Adrenal gland (tissue), 12 donors: ENCODE results near the gene NR2F6. TPM values are rescaled to one million over a fixed set of nuclear protein-coding genes. Genes with fewer than 3 reads are reported as not detected.
A peak's percentile ranks its signal among the peaks of the same experiment; 100 is the strongest.

Source experiments
- DNase-seq, 7 donors: peaks; one replicate each; pipeline ENCODE4 v3.0.0-alpha.2; 2019 to 2020
- H3K27ac ChIP-seq, 5 donors: fragments of 200-600 bp; sonication (generic) in 4 of 5; 1 replicate in 3 of 5; 2 replicates in 2 of 5; pipeline versions ENCODE4 v1.5.1 to v1.8.0; 2016 to 2020; ENCODE audit warnings: mild to moderate bottlenecking in 1 of 5
- H3K27me3 ChIP-seq: fragments of 200-600 bp; 2 replicates; pipeline ENCODE4 v1.8.0; 2021
- H3K36me3 ChIP-seq, 2 donors: fragments of 200-600 bp; replicated peaks in 1 of 2; 1 replicate in 1 of 2; 2 replicates in 1 of 2; pipeline versions ENCODE4 v1.5.1 to v1.8.0; 2018 to 2022
- H3K4me1 ChIP-seq, 2 donors: fragments of 200-600 bp; replicated peaks in 1 of 2; 1 replicate in 1 of 2; 2 replicates in 1 of 2; pipeline versions ENCODE4 v1.5.1 to v1.8.0; 2018 to 2021
- H3K4me3 ChIP-seq, 4 donors: fragments of 200-600 bp; sonication (generic) in 3 of 4; one replicate each; pipeline ENCODE4 v1.5.1; 2016 to 2018
- H3K9me3 ChIP-seq, 3 donors: fragments of 200-600 bp; sonication (generic) in 1 of 3; replicated peaks in 1 of 3; 1 replicate in 2 of 3; 2 replicates in 1 of 3; pipeline versions ENCODE4 v1.5.1 to v1.8.0; 2016 to 2021
- CTCF ChIP-seq, 6 experiments: fragments of 450-650 bp in 4 of 6; fragments of 200-600 bp in 2 of 6; sonication (generic) in 1 of 6; IDR thresholded peaks; 1 replicate in 5 of 6; 2 replicates in 1 of 6; pipeline versions ENCODE4 v1.5.1 to v1.8.0; 2016 to 2021; ENCODE audit warnings: antibody characterized with exemption in 6 of 6, mild to moderate bottlenecking in 2 of 6, moderate library complexity in 1 of 6
- POLR2A ChIP-seq, 2 donors: fragments of 450-650 bp; IDR thresholded peaks; one replicate each; pipeline ENCODE4 v1.6.1; 2017; ENCODE audit warnings: antibody characterized with exemption in 2 of 2, mild to moderate bottlenecking in 2 of 2, moderate library complexity in 1 of 2
- WGBS, 4 donors: extraction: QIAGEN DNeasy Blood & Tissue Kit in 2 of 4; methylation state at CpG; one replicate each; pipeline versions ENCODE4 v1.1.5 to v1.1.7; 2013 to 2017; 5-methylcytosine and 5-hydroxymethylcytosine counted together
- intact Hi-C, 2 donors: fragments of 100-400 bp; cut with DNase I; formaldehyde crosslinking; loops; one replicate each; pipeline versions ENCODE4 v1.14.1 to v1.15.0; 2022 to 2023
- polyA plus RNA-seq, 3 donors: library from polyadenylated mRNA; stranded (reverse); fragments of 200-250 nt in 2 of 3; fragments of 350-450 nt in 1 of 3; fragmentation: Illumina TruSeq in 1 of 3; extraction: RNeasy Lipid Tissue Mini Kit (QIAGEN cat#74804) in 1 of 3; gene quantifications; one replicate each; pipeline ENCODE4 v1.2.3, GENCODE V29; 2013 to 2014
- total RNA-seq, 9 donors: library from RNA; depleted of rRNA in 4 of 9; stranded (reverse); fragments of >200 nt in 4 of 9; fragments of 120-200 nt in 1 of 9; fragmentation: NEBNext Ultra II Directional in 1 of 9; extraction: Animal tissue kit (Norgen Biotek cat#: 25700) in 1 of 9; gene quantifications; one replicate each; pipeline versions ENCODE4 v1.1.0 to v1.2.4, GENCODE V29; 2013 to 2023
- donor health status: healthy with polysubstance abuse.
- donor health status: Bipolar disorder and iron deficiency.
- donor health status: DM: yes; HTN: yes; CAD: no.
- donor health status: DM: no; HTN: no; CAD: no.
- donor health status: DM: no; HTN: no; CAD: no.
- donor health status: DM: yes; HTN: yes; CAD: no.

Gene NR2F6
- total and polyA plus RNA-seq, 12 donors: 6.6 to 140 (median 39.8) TPM

GRCh38 chr19:17235300-17235970 lies 10.3 kb downstream of the NR2F6 start:
- Histone ChIP-seq H3K27me3 (no peaks in the 10 kb centered on the region), H3K36me3 (peaks cover 0 to 37% of the 10 kb centered on the region in 2 donors), H3K27ac (peak overlapping the region; percentile 5 to 89 (median 46)), H3K4me1 (peaks cover 21 to 23% of the 10 kb centered on the region in 2 donors), H3K4me3 (peak overlapping the region in 2 of 4 donors; percentile 10 to 86), H3K9me3 (no peaks in the 10 kb centered on the region)
- intact Hi-C loops: no loop called here
- 0 to 14% (median 2%) methylated on average over 5 to 80 of the region's 80 CpGs for WGBS, 4 donors
- TF ChIP-seq POLR2A (IDR thresholded peaks at IDR 0.05) (no peak), CTCF (IDR thresholded peaks at IDR 0.05) (peak in 3 of 6 experiments; percentile 13 to 43 (median 43))
- DNase-seq: peak; percentile 68 to 80 (median 73)

- peak in 6 of 7 donors; percentile 60 to 77 (median 70) for DNase-seq
- Histone ChIP-seq H3K9me3 (no peaks in the 10 kb centered on the region), H3K27me3 (no peaks in the 10 kb centered on the region), H3K27ac (peak overlapping the region; percentile 5 to 89 (median 46)), H3K4me1 (peaks cover 21 to 23% of the 10 kb centered on the region in 2 donors), H3K36me3 (peaks cover 0 to 32% of the 10 kb centered on the region in 2 donors), H3K4me3 (peak overlapping the region in 2 of 4 donors; percentile 10 to 86)
- intact Hi-C loops: no loop called here
- TF ChIP-seq CTCF (IDR thresholded peaks at IDR 0.05) (no peak), POLR2A (IDR thresholded peaks at IDR 0.05) (no peak)
- WGBS, 4 donors: 10 to 23% (median 16%) methylated on average over 7 to 11 of the region's 11 CpGs
Measured at GRCh38 chr19:17234911-17235299, 10.8 kb downstream of the NR2F6 start.

- DNase-seq: no peak
- Histone ChIP-seq H3K4me3 (no peak overlapping the region), H3K36me3 (peaks cover 0 to 31% of the 10 kb centered on the region in 2 donors), H3K4me1 (peaks cover 21 to 29% of the 10 kb centered on the region in 2 donors), H3K27ac (no peak overlapping the region), H3K9me3 (no peaks in the 10 kb centered on the region), H3K27me3 (no peaks in the 10 kb centered on the region)
- no peak for TF ChIP-seq POLR2A (IDR thresholded peaks at IDR 0.05)
- no peak for TF ChIP-seq CTCF (IDR thresholded peaks at IDR 0.05)
- intact Hi-C loops: no loop called here
- 86 to 89% (median 88%) methylated on average over 12 to 25 of the region's 25 CpGs for WGBS, 4 donors
Measured at GRCh38 chr19:17232258-17232657, 13.5 kb downstream of the NR2F6 start.

GRCh38 chr19:17229890-17230289 lies 15.8 kb downstream of the NR2F6 start:
- Histone ChIP-seq H3K9me3 (no peaks in the 10 kb centered on the region), H3K27ac (no peak overlapping the region), H3K4me3 (no peak overlapping the region), H3K27me3 (no peaks in the 10 kb centered on the region), H3K4me1 (peaks cover 15 to 24% of the 10 kb centered on the region in 2 donors), H3K36me3 (peaks cover 0 to 31% of the 10 kb centered on the region in 2 donors)
- no peak for TF ChIP-seq POLR2A (IDR thresholded peaks at IDR 0.05)
- no peak for TF ChIP-seq CTCF (IDR thresholded peaks at IDR 0.05)
- 83 to 94% (median 89%) methylated on average over 3 of the region's 3 CpGs for WGBS, 4 donors
- intact Hi-C loops: no loop called here
- DNase-seq: no peak
